ENCODE measurements around the gene HBS1L. TPM values are rescaled to one million over a fixed set of nuclear protein-coding genes. Genes with fewer than 3 reads are reported as not detected.

HBS1L gene
- total RNA-seq, 4 donors from 2014 or later: 25.2 to 94.1 (median 37.5) TPM

DNA sequence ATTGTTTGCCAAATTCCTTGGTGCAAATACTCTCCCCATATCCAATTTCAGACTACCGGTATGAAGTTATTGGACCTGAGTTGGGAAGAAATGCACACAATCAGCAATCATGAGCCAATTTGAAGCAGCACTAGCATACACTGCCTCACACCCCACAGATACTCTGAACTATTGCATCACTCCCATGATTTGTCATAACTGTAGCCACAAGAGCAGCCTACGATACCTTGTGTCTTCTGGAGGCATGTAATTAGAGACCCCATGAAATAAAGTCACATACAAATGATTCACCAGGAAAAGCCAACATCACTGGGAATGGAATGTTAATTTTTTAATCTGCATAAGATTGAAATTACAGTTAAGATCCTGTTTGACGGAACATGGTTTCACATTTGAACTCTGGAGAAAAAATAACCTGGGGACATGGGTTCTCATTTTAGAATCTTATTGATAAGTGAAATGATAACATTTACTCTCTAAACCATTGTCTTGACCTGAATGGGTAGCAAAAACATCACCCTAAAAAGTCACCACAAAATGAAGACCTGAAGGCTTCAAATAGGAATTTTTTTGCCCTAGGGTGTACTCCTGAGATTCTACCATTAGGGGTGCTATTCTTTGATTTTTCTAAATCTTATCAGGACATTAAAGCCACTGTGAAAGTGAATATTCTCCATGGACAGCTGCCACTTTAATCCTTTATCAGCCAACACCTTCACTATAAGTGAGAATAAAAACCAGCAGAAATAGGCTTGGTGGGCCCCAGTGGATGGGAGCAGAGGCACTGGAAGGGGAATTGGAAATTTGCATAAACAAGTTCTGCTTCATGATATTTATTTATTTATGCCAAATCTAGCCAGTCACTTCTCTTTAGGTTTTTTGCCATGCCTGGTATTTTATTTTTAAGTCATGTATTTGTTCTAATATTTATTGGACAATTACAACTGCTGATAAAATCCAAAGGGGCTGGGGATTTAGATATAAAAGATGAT lies 34.5 kb upstream of the HBS1L start:
- Histone ChIP-seq H3K4me3 (peak overlapping the region in 1 of 4 donors; percentile 9), H3K27ac (peak overlapping the region in 1 of 4 donors; percentile 34), H3K27me3 (no peaks in the 10 kb centered on the region), H3K9me3 (no peaks in the 10 kb centered on the region), H3K4me1 (no peaks in the 10 kb centered on the region), H3K36me3 (no peaks in the 10 kb centered on the region)
- no peak for DNase-seq
- peak; percentile 20 to 60 (median 37) for TF ChIP-seq CTCF (IDR thresholded peaks at IDR 0.05)
- no peak for TF ChIP-seq POLR2A (IDR thresholded peaks at IDR 0.05)

- Histone ChIP-seq H3K4me1 (no peaks in the 10 kb centered on the region), H3K36me3 (no peaks in the 10 kb centered on the region), H3K27me3 (no peaks in the 10 kb centered on the region), H3K4me3 (no peak overlapping the region), H3K27ac (peak overlapping the region in 1 of 4 donors; percentile 34), H3K9me3 (no peaks in the 10 kb centered on the region)
- TF ChIP-seq CTCF (IDR thresholded peaks at IDR 0.05) (no peak), POLR2A (IDR thresholded peaks at IDR 0.05) (no peak)
- DNase-seq: no peak
Observed at GRCh38 chr6:135088281-135088680, 33.7 kb upstream of the HBS1L start.

DNA sequence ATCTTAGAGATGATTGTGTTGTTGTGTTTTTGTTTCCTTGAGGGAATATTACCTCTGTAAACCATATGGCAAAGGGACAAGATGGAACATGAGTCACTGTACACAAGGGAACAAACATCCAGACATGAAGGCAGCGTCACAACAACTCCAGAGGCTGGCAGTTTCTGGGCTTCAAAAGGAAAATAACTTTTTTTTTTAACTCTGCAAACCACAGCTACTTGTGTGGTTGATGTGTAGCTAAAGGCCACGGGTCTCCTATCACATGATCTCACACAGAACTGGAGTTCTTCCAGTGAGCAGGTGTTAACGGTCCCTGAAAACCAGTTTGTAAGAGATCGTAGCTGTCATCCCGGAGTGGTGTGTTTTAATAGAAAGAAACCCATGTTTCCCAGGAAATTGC lies 33.2 kb upstream of the HBS1L start:
- TF ChIP-seq CTCF (IDR thresholded peaks at IDR 0.05) (no peak), POLR2A (IDR thresholded peaks at IDR 0.05) (no peak)
- H3K27ac ChIP-seq: no peak overlapping the region
- DNase-seq: peak in 1 of 3 donors; percentile 20
- H3K4me1 ChIP-seq: no peaks in the 10 kb centered on the region
- no peak overlapping the region for H3K4me3 ChIP-seq
- no peaks in the 10 kb centered on the region for H3K27me3 ChIP-seq
- no peaks in the 10 kb centered on the region for H3K36me3 ChIP-seq
- H3K9me3 ChIP-seq: no peaks in the 10 kb centered on the region

GRCh38 chr6:135087403-135087802 lies 32.8 kb upstream of the HBS1L start:
- no peak for DNase-seq
- Histone ChIP-seq H3K27ac (no peak overlapping the region), H3K9me3 (peaks cover 0 to 2% (median 0%) of the 10 kb centered on the region in 4 donors), H3K4me1 (no peaks in the 10 kb centered on the region), H3K4me3 (no peak overlapping the region), H3K27me3 (no peaks in the 10 kb centered on the region), H3K36me3 (no peaks in the 10 kb centered on the region)
- TF ChIP-seq POLR2A (IDR thresholded peaks at IDR 0.05) (no peak), CTCF (IDR thresholded peaks at IDR 0.05) (no peak)

GRCh38 chr6:135086414-135086764 lies 31.8 kb upstream of the HBS1L start:
- H3K9me3 ChIP-seq: peaks cover 0 to 4% (median 0%) of the 10 kb centered on the region in 4 donors
- H3K4me3 ChIP-seq: no peak overlapping the region
- TF ChIP-seq CTCF (IDR thresholded peaks at IDR 0.05) (no peak), POLR2A (IDR thresholded peaks at IDR 0.05) (no peak)
- H3K27ac ChIP-seq: no peak overlapping the region
- no peak for DNase-seq
- H3K36me3 ChIP-seq: no peaks in the 10 kb centered on the region
- H3K4me1 ChIP-seq: no peaks in the 10 kb centered on the region
- H3K27me3 ChIP-seq: no peaks in the 10 kb centered on the region
